Ascending aorta (tissue), 2 donors: ENCODE data around the gene PUM1. TPM values are rescaled to one million over a fixed set of nuclear protein-coding genes. Genes with fewer than 3 reads are reported as not detected.

Experiments
- DNase-seq, 2 donors: peaks; one replicate each; pipeline ENCODE4 v3.0.0-alpha.2; 2019; ENCODE audit warnings: low spot score in 2 of 2
- H3K27ac ChIP-seq, 2 donors: fragments of 200-600 bp; sonication (generic); one replicate each; pipeline ENCODE4 v1.5.1; 2016 to 2017; ENCODE audit warnings: mild to moderate bottlenecking in 1 of 2
- H3K27me3 ChIP-seq: fragments of 200-600 bp; sonication (generic); one replicate; pipeline ENCODE4 v1.5.1; 2017
- H3K36me3 ChIP-seq, 2 donors: fragments of 200-600 bp; sonication (generic); one replicate each; pipeline ENCODE4 v1.5.1; 2016
- H3K4me1 ChIP-seq, 2 donors: fragments of 200-600 bp; sonication (generic); one replicate each; pipeline ENCODE4 v1.5.1; 2016 to 2017; ENCODE audit warnings: mild to moderate bottlenecking in 1 of 2
- H3K4me3 ChIP-seq, 2 donors: fragments of 200-600 bp; sonication (generic); one replicate each; pipeline ENCODE4 v1.5.1; 2016 to 2017; ENCODE audit warnings: mild to moderate bottlenecking in 1 of 2
- H3K9me3 ChIP-seq, 2 donors: fragments of 200-600 bp; sonication (generic); one replicate each; pipeline ENCODE4 v1.5.1; 2016
- CTCF ChIP-seq, 3 experiments: fragments of 200-600 bp in 2 of 3; fragments of 450-650 bp in 1 of 3; sonication (generic) in 2 of 3; IDR thresholded peaks; one replicate each; pipeline ENCODE4 v1.5.1; 2016 to 2019; ENCODE audit warnings: antibody characterized with exemption in 3 of 3, mild to moderate bottlenecking in 1 of 3, moderate library complexity in 1 of 3
- intact Hi-C: fragments of 100-400 bp; cut with DNase I; formaldehyde crosslinking; loops from one replicate; pipeline ENCODE4 v1.15.1; 2023
- total RNA-seq: library from RNA; depleted of rRNA; stranded (reverse); fragments of >200 nt; gene quantifications from one replicate; pipeline ENCODE4 v1.1.0, GENCODE V29; 2016

Gene PUM1
- total RNA-seq, 1 donor from 2014 or later = 52.3 TPM

DNA sequence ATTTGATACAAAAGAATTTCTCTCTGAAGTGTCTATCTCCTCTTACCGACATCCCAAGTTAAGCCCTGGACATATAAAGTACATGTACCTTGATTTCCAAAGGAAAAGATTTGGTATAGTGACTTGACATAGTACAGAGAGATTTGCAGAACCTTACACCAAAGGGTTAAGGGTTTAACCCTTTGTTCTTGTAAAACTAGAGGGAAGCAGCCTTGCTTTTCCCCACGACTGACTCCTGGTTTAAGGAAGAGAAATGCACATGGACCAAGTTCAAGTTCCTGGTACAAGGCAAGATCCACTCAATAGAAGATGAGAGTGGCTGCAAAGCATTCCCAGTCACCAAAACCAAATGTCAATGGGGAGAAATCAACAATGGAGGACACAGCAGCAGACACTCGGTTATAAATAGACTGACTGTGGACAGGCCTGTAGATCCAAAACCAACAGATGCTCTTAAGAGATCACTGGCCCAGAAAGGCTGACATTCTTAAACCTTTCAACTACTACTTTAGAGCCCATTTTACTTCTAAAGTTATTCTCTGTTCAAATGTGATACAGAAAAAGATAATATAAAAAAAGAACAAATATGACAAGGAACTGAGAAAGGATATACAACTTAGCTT lies 69.4 kb downstream of the PUM1 start:
- intact Hi-C loops = no loop called here
- no peaks in the 10 kb centered on the region for H3K9me3 ChIP-seq
- peaks cover 0 to 9% of the 10 kb centered on the region in 2 donors for H3K36me3 ChIP-seq
- H3K4me1 ChIP-seq = peaks cover 0 to 2% of the 10 kb centered on the region in 2 donors
- H3K27ac ChIP-seq = no peak overlapping the region
- H3K4me3 ChIP-seq = no peak overlapping the region
- H3K27me3 ChIP-seq = no peaks in the 10 kb centered on the region
- TF ChIP-seq CTCF (IDR thresholded peaks at IDR 0.05) = no peak
- no peak for DNase-seq

GRCh38 chr1:30991862-30992606 lies 73.5 kb downstream of the PUM1 start:
- H3K4me1 ChIP-seq = peaks cover 0 to 13% of the 10 kb centered on the region in 2 donors
- DNase-seq = no peak
- H3K4me3 ChIP-seq = no peak overlapping the region

GRCh38 chr1:30990591-30990990 lies 74.9 kb downstream of the PUM1 start:
- no peak for TF ChIP-seq CTCF (IDR thresholded peaks at IDR 0.05)
- Histone ChIP-seq H3K27me3 (no peaks in the 10 kb centered on the region), H3K4me3 (no peak overlapping the region), H3K9me3 (no peaks in the 10 kb centered on the region), H3K36me3 (peaks cover 0 to 9% of the 10 kb centered on the region in 2 donors), H3K4me1 (peaks cover 0 to 14% of the 10 kb centered on the region in 2 donors), H3K27ac (no peak overlapping the region)
- intact Hi-C loops = no loop called here
- no peak for DNase-seq

More at GRCh38 chr1:30991862-30992606, 73.5 kb downstream of the PUM1 start:
- Histone ChIP-seq H3K36me3 (peaks cover 0 to 9% of the 10 kb centered on the region in 2 donors), H3K27me3 (no peaks in the 10 kb centered on the region), H3K9me3 (no peaks in the 10 kb centered on the region), H3K27ac (no peak overlapping the region)
- intact Hi-C loops = no loop called here
- TF ChIP-seq CTCF (IDR thresholded peaks at IDR 0.05) = no peak

DNA sequence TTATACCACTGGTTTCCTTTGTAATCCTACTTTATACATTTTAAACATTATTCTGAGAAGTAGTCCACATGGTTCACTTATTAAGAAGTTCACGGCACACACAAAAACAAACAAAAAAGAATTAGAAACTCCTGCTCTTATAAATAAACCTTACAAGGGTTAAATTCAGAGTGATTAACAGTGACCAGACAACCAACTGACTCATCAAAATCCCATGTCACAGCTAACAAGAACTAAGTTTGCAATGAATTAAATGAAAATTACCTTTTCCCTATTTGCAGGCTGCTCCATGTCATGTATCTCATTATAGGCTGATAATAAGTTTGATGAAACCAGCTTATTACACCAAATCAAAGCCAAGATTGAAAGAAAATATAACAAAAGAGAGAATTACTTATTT lies 77.5 kb downstream of the PUM1 start:
- no peak overlapping the region for H3K27ac ChIP-seq
- DNase-seq = no peak
- no peaks in the 10 kb centered on the region for H3K9me3 ChIP-seq
- peaks cover 4 to 27% of the 10 kb centered on the region in 2 donors for H3K4me1 ChIP-seq
- H3K4me3 ChIP-seq = no peak overlapping the region
- no peaks in the 10 kb centered on the region for H3K27me3 ChIP-seq
- H3K36me3 ChIP-seq = peaks cover 0 to 9% of the 10 kb centered on the region in 2 donors
- TF ChIP-seq CTCF (IDR thresholded peaks at IDR 0.05) = no peak
- intact Hi-C loops = no loop called here

GRCh38 chr1:30986755-30987154 lies 78.8 kb downstream of the PUM1 start:
- intact Hi-C loops = no loop called here

More at GRCh38 chr1:30986755-30987154, 78.8 kb downstream of the PUM1 start:
- no peak for DNase-seq
- Histone ChIP-seq H3K27me3 (no peaks in the 10 kb centered on the region), H3K36me3 (peaks cover 0 to 3% of the 10 kb centered on the region in 2 donors), H3K4me1 (peaks cover 4 to 34% of the 10 kb centered on the region in 2 donors), H3K9me3 (no peaks in the 10 kb centered on the region), H3K4me3 (no peak overlapping the region), H3K27ac (no peak overlapping the region)
- TF ChIP-seq CTCF (IDR thresholded peaks at IDR 0.05) = no peak
